Mesenchymal stem cell (in vitro differentiated cells and primary cell): ENCODE results near the gene FAM25A. TPM values are rescaled to one million over a fixed set of nuclear protein-coding genes. Genes with fewer than 3 reads are reported as not detected.

Experiments
- DNase-seq: peaks from one replicate; pipeline ENCODE4 v3.0.0-alpha.2; 2013
- H2AFZ ChIP-seq: one replicate; pipeline ENCODE4 v1.6.1; 2013; ENCODE audit warnings: low read depth, mild to moderate bottlenecking, control low read depth, inconsistent platforms, low read length, moderate library complexity
- H2AK5ac ChIP-seq: 2 replicates; pipeline ENCODE4 v1.6.1; 2013; ENCODE audit warnings: low read length, moderate library complexity, mild to moderate bottlenecking, inconsistent platforms; ENCODE audit not compliant: severe bottlenecking
- H2BK120ac ChIP-seq: one replicate; pipeline ENCODE4 v1.6.1; 2013; ENCODE audit warnings: low read depth, mild to moderate bottlenecking, inconsistent platforms, low read length, moderate library complexity
- H2BK12ac ChIP-seq, 2 experiments: one replicate each; pipeline ENCODE4 v1.6.1; 2013; ENCODE audit warnings: inconsistent platforms in 2 of 2, low read length in 2 of 2, mild to moderate bottlenecking in 2 of 2, moderate library complexity in 2 of 2, control low read depth in 1 of 2
- H2BK15ac ChIP-seq: one replicate; pipeline ENCODE4 v1.6.1; 2013; ENCODE audit warnings: mild to moderate bottlenecking, low read depth, inconsistent platforms; ENCODE audit not compliant: poor library complexity, severe bottlenecking
- H2BK5ac ChIP-seq: 2 replicates; pipeline ENCODE4 v1.6.1; 2013; ENCODE audit warnings: low read depth, mild to moderate bottlenecking, low read length, control low read depth, inconsistent platforms; ENCODE audit not compliant: poor library complexity, severe bottlenecking
- H3K14ac ChIP-seq, 2 experiments: one replicate each; pipeline ENCODE4 v1.6.1; 2013; ENCODE audit warnings: inconsistent platforms in 2 of 2, low read length in 2 of 2, control low read depth in 1 of 2, mild to moderate bottlenecking in 1 of 2, moderate library complexity in 1 of 2
- H3K18ac ChIP-seq, 2 experiments: one replicate each; pipeline ENCODE4 v1.6.1; 2013; ENCODE audit warnings: inconsistent platforms in 2 of 2, low read length in 2 of 2, control low read depth in 1 of 2, low read depth in 1 of 2, mild to moderate bottlenecking in 1 of 2
- H3K23ac ChIP-seq, 2 experiments: one replicate each; pipeline ENCODE4 v1.6.1; 2013; ENCODE audit warnings: inconsistent platforms in 2 of 2, low read length in 2 of 2, mild to moderate bottlenecking in 2 of 2, moderate library complexity in 2 of 2, control low read depth in 1 of 2
- H3K27ac ChIP-seq: 2 replicates; pipeline ENCODE4 v1.5.1; 2013; ENCODE audit warnings: mild to moderate bottlenecking, moderate library complexity, low read length, control low read depth, inconsistent platforms; ENCODE audit not compliant: poor library complexity, severe bottlenecking
- H3K27me3 ChIP-seq, 2 experiments: 2 replicates each; pipeline versions ENCODE4 v1.6.1 to v1.7.0; 2013; ENCODE audit warnings: low read length in 2 of 2, mild to moderate bottlenecking in 2 of 2, moderate library complexity in 2 of 2, control low read depth in 1 of 2, inconsistent platforms in 1 of 2; ENCODE audit not compliant: control insufficient read depth in 1 of 2, insufficient read depth in 1 of 2
- H3K36me3 ChIP-seq, 2 experiments: 2 replicates each; pipeline versions ENCODE4 v1.6.1 to v1.7.0; 2013; ENCODE audit warnings: low read length in 2 of 2, control low read depth in 1 of 2, inconsistent platforms in 1 of 2, low read depth in 1 of 2, mild to moderate bottlenecking in 1 of 2; ENCODE audit not compliant: insufficient read depth in 2 of 2, control insufficient read depth in 1 of 2
- H3K4ac ChIP-seq, 2 experiments: one replicate each; pipeline ENCODE4 v1.6.1; 2013; ENCODE audit warnings: inconsistent platforms in 2 of 2, low read length in 2 of 2, mild to moderate bottlenecking in 2 of 2, moderate library complexity in 2 of 2, control low read depth in 1 of 2, low read depth in 1 of 2
- H3K4me1 ChIP-seq: 2 replicates; pipeline ENCODE4 v1.6.1; 2013; ENCODE audit warnings: low read depth, low read length, control low read depth; ENCODE audit not compliant: control insufficient read depth, insufficient read depth
- H3K4me2 ChIP-seq: 2 replicates; pipeline ENCODE4 v1.6.1; 2013; ENCODE audit warnings: low read length, mild to moderate bottlenecking, inconsistent platforms; ENCODE audit not compliant: poor library complexity, severe bottlenecking
- H3K4me3 ChIP-seq, 2 experiments: 2 replicates each; pipeline versions ENCODE4 v1.5.1 to v1.7.0; 2013; ENCODE audit warnings: low read length in 2 of 2, mild to moderate bottlenecking in 2 of 2, control low read depth in 1 of 2, low read depth in 1 of 2; ENCODE audit not compliant: insufficient read depth in 1 of 2
- H3K79me1 ChIP-seq: replicated peaks from 2 replicates; pipeline ENCODE4 v1.6.1; 2013; ENCODE audit warnings: mild to moderate bottlenecking, control low read depth, low read length, inconsistent platforms; ENCODE audit not compliant: poor library complexity, severe bottlenecking
- H3K9ac ChIP-seq: 2 replicates; pipeline ENCODE4 v1.7.0; 2013; ENCODE audit warnings: mild to moderate bottlenecking, low read length, moderate library complexity
- H3K9me3 ChIP-seq: 2 replicates; pipeline ENCODE4 v1.7.0; 2013; ENCODE audit warnings: mild to moderate bottlenecking, low read length; ENCODE audit not compliant: control insufficient read depth
- H4K8ac ChIP-seq: one replicate; pipeline ENCODE4 v1.6.1; 2013; ENCODE audit warnings: inconsistent platforms, mild to moderate bottlenecking, low read length, moderate library complexity
- H4K91ac ChIP-seq: one replicate; pipeline ENCODE4 v1.6.1; 2013; ENCODE audit warnings: mild to moderate bottlenecking, low read length, inconsistent platforms
- WGBS: methylation state at CpG from one replicate; pipeline ENCODE4 v1.1.7; 2013; ENCODE audit warnings: mixed read lengths; 5-methylcytosine and 5-hydroxymethylcytosine counted together
- small RNA-seq: library from polyadenylated mRNA; stranded (forward); fragments of <200 nt; extraction: miRNeasy Mini kit (QIAGEN cat#:217004); gene quantifications from one replicate; pipeline ENCODE3, GENCODE V24; 2013; ENCODE audit warnings: low read depth

FAM25A gene

DNA sequence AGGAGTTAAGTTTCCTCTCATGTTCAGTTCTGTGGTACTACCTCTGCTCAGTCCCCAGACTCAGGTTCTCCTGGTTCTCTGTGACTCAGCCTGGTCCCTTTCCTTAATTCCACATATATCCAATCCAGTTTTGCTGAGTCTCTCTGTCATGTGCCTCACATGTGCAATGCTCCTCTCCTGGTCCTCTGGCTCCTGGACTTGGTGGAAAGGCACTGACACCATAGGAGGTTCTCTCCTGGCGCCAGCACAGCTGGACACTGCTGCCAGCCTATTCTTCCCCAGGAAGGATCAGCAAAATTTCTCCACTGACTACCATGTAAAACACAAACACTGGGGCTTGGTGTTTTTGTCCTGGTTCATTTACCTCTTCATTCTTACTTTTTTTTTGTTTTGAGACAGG, 46.8 kb downstream of the FAM25A start:
- no peak overlapping the region for H3K18ac ChIP-seq
- H2AFZ ChIP-seq = no peak overlapping the region
- H4K8ac ChIP-seq = no peak overlapping the region
- no peak overlapping the region for H3K4me3 ChIP-seq
- no peak for DNase-seq
- H3K23ac ChIP-seq = no peak overlapping the region
- peaks cover 11% of the 10 kb centered on the region for H3K79me1 ChIP-seq
- no peaks in the 10 kb centered on the region for H3K27me3 ChIP-seq
- H2BK12ac ChIP-seq = no peak overlapping the region
- no peak overlapping the region for H3K27ac ChIP-seq
- H3K4me2 ChIP-seq = no peak overlapping the region
- no peak overlapping the region for H2BK5ac ChIP-seq
- 100% methylated on average over 1 of the region's 1 CpG for WGBS
- peaks cover 23 to 93% of the 10 kb centered on the region in 2 experiments for H3K36me3 ChIP-seq
- H4K91ac ChIP-seq = no peak overlapping the region
- H2AK5ac ChIP-seq = no peak overlapping the region
- no peak overlapping the region for H3K14ac ChIP-seq
- no peaks in the 10 kb centered on the region for H3K4me1 ChIP-seq
- no peak overlapping the region for H2BK120ac ChIP-seq
- no peak overlapping the region for H3K9ac ChIP-seq
- H3K9me3 ChIP-seq = no peaks in the 10 kb centered on the region
- H2BK15ac ChIP-seq = no peak overlapping the region
- no peak overlapping the region for H3K4ac ChIP-seq

DNA sequence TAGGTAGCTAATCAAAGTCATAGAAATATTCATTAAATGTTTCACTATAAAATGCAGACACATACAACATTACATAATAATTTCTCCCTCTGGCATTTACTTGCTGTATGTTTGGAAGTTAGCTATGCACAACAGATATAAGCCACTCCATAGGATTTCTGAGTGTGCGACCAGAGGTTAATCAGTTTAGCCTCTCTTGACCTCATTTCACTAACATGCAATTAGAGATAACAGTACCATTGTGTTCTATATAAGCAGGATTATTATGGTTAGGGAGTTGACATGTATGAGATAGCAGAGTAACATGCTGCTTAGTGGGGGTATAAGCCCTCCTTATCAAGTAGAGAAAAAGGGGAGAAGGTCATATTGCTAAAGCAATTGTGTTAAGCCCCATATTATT, 48.2 kb downstream of the FAM25A start:
- WGBS = no CpG with 5 or more reads among the region's 1 CpG
- no peak overlapping the region for H2AFZ ChIP-seq

DNA sequence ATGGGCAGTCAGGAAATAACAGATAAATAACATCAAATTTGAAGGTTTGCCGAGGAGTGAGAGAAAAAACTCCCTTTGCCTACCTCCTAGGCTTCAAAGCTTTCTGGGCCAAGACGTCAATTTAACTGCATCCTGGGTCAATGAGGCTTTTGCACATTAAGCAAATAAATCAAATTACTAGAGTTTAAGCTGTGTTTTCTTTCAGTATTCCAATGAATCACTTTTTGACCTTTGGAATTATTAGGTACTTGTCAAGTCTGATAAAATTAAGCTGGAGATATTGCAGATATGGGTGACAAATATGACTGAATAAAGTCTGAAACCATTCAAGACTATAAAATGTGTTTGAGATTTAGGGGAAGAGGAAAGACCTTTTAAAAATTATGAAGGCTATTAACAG, 52.4 kb downstream of the FAM25A start:
- no peak for DNase-seq
- no peak overlapping the region for H3K4me2 ChIP-seq
- 95% methylated on average over 2 of the region's 2 CpGs for WGBS

More for the DNA sequence above, 48.2 kb downstream of the FAM25A start:
- H3K36me3 ChIP-seq = peaks cover 26 to 94% of the 10 kb centered on the region in 2 experiments
- no peak overlapping the region for H3K14ac ChIP-seq
- peaks cover 14% of the 10 kb centered on the region for H3K79me1 ChIP-seq
- no peak overlapping the region for H2AK5ac ChIP-seq
- no peak for DNase-seq
- no peak overlapping the region for H3K23ac ChIP-seq
- H3K27ac ChIP-seq = no peak overlapping the region
- no peak overlapping the region for H2BK12ac ChIP-seq
- H3K4me3 ChIP-seq = no peak overlapping the region
- no peak overlapping the region for H3K9ac ChIP-seq
- no peaks in the 10 kb centered on the region for H3K4me1 ChIP-seq
- no peak overlapping the region for H2BK120ac ChIP-seq
- no peak overlapping the region for H3K4ac ChIP-seq
- H3K9me3 ChIP-seq = no peaks in the 10 kb centered on the region
- H4K8ac ChIP-seq = no peak overlapping the region
- H3K4me2 ChIP-seq = no peak overlapping the region
- no peak overlapping the region for H2BK5ac ChIP-seq
- no peaks in the 10 kb centered on the region for H3K27me3 ChIP-seq
- H2BK15ac ChIP-seq = no peak overlapping the region
- no peak overlapping the region for H3K18ac ChIP-seq
- H4K91ac ChIP-seq = no peak overlapping the region

More for the DNA sequence above, 52.4 kb downstream of the FAM25A start:
- no peak overlapping the region for H4K91ac ChIP-seq
- no peak overlapping the region for H3K14ac ChIP-seq
- no peak overlapping the region for H2BK5ac ChIP-seq
- H3K4me3 ChIP-seq = no peak overlapping the region
- H2BK120ac ChIP-seq = no peak overlapping the region
- peaks cover 12% of the 10 kb centered on the region for H3K79me1 ChIP-seq
- H3K23ac ChIP-seq = no peak overlapping the region
- H3K9ac ChIP-seq = no peak overlapping the region
- no peak overlapping the region for H3K4ac ChIP-seq
- H3K4me1 ChIP-seq = no peaks in the 10 kb centered on the region
- H2BK15ac ChIP-seq = no peak overlapping the region
- no peak overlapping the region for H2BK12ac ChIP-seq
- no peak overlapping the region for H3K18ac ChIP-seq
- H3K27ac ChIP-seq = no peak overlapping the region
- H3K36me3 ChIP-seq = peaks cover 20 to 76% of the 10 kb centered on the region in 2 experiments
- H3K27me3 ChIP-seq = no peaks in the 10 kb centered on the region
- no peak overlapping the region for H4K8ac ChIP-seq
- H2AFZ ChIP-seq = no peak overlapping the region
- no peaks in the 10 kb centered on the region for H3K9me3 ChIP-seq
- H2AK5ac ChIP-seq = no peak overlapping the region

Small RNA genes within 50 kb of the gene (small RNA-seq; reads per million reads assigned to genes)
- gene AL136982.5 (not detected), gene BMS1P3 (not detected), gene FAM25A (not detected), gene RNU6-529P (not detected)
